ENCODE measurements around the gene PKDREJ.
"Not testable (repeated sequence)": the region's sequence is repeated elsewhere in the genome, so short reads cannot be mapped to it uniquely, and the experiment has no call there.

The PKDREJ gene

DNA sequence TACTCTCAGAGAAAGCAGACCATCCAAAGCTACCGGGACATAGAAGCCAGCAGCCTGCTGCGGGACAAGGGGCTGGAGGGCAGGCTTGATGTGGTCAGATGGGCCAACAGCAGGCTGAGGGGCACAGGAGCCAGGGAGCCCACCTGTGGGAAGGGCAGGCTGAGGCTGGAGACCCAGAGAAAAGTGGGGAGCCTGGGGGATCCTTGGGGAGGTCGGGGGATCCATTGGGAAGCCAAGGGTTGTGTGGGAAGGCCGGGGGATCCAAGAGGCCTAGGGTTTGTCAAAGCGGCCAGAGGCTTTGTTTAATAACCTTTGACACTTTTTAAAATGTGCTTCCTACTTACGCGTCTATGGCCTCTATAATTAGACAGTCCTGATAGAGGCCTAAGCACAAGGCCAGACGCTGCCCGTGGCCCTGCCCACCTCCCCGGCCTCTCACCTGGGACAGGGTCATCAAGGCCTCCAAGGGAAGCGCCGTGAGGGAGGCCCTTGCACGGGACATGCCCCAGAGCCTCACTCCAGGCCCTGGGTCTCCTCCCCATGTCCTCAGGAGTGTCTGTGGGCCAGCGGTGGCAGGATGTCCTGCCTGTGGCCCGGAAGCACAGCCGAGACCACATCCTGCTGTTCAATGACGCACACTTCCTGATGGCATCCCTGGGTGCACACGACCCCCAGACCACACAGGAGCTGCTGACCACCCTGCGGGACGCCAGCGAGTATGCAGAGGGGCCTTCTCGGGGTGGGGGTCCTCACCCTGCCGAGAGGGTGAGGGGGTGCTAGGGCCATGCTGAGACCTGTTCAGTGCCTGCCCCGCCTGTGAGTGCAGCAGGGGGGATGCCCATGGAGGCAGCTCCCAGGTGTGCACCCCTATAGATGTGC, 25.0 kb upstream of the PKDREJ start:
- DNase-seq = no peak

DNA sequence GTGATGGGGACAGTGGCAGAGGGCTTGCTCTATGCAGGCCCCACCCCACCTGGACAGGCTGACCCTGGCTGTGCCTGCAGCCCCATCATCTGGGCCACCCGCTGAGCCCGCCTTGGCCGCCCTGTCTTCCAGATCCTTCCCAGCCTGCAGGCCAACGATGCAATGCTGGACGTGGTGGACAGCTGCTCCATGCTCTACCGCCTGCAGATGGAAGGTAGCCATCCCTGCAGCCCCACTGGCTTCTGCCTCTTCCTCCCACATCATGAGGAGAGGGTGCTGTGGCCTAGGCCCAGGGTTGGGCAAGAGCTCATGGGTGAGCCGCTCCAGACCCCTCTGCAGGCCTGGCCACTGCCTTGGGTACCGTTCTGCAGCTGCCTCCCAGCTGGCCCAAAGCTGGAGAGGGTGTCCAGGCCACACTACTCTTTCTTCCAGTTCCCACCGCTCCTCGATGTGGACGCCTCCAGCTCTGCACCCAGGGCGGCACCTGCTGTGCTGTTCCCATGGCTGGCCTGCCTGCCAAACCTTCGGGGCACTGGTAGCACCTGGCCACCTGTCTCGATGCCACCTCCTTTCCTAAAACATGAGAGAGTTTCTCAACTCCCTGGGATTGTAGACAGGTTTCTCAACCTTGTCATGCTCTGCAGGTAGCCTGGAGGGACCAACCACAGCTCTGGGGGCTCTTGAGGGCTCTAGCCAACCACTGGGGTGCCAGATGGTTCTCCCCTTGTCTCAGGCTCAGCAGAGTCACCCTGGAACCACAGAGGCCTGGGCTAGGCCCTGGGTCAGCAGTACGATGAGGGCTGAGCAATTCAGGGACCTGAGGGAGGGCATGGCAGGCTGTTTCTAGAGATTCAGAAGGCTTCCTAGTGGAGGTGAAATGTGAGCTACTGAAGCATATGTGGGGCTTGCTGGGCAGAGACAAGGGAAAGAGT, 24.1 kb upstream of the PKDREJ start:
- DNase-seq = no peak

DNA sequence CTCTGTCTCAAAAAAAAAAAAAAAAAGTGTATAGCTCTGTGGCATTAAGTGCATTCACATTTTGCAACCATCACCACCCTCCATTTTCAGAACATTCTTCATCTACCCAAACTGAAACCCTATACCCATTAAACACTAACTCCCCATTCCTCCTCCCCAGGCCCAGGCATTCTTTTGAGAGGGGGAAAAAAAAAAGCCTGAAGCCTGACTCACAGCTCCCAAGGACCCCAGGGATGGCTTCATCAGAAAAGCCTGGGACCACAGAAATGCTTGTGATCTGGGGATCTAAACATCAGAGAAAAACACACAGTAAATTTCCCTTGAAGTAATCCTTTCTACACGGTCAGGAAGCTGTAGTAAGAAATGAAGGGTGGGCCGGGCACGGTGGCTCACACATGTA, 22.9 kb upstream of the PKDREJ start:
- no peak for DNase-seq

DNA sequence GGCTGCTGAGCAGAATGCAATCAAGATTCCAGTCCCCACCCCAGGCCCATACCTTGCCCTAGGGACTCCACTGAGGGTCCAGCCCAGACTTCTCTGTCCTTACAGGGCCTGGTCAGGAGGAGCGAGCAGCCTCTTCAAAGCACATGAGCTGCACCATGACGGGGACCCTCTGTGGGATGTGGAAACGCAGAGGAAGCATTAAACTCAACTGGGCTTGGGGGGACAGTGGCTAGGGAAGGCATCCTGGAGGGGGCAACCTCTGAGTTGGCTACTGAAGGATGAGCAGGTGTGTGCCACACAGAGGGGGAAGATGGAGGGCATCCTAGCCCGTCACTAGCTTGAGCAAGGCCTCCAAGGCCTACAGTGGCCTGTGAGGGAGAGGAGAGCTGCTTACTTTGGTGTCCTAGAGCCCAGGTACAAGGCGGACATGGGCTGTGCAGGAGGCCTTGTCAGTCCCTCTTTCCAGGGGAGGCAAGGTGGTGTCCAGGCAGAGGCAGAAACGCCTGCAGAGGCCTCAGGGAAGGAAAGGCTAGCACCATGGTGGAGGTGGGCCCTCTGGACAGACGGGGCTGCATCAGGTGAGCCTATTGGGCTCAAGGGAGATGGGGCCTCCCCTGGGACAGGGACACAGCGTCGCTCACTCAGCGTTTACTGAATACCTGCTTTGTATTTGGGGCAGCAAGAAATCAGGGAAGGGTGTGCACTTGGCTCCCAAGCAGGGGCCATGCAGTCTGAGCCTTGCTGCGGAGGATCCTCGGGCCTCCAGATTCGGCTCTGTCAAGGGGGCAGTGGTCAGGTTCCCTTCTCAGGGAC, 18.9 kb upstream of the PKDREJ start:
- DNase-seq = no peak

DNA sequence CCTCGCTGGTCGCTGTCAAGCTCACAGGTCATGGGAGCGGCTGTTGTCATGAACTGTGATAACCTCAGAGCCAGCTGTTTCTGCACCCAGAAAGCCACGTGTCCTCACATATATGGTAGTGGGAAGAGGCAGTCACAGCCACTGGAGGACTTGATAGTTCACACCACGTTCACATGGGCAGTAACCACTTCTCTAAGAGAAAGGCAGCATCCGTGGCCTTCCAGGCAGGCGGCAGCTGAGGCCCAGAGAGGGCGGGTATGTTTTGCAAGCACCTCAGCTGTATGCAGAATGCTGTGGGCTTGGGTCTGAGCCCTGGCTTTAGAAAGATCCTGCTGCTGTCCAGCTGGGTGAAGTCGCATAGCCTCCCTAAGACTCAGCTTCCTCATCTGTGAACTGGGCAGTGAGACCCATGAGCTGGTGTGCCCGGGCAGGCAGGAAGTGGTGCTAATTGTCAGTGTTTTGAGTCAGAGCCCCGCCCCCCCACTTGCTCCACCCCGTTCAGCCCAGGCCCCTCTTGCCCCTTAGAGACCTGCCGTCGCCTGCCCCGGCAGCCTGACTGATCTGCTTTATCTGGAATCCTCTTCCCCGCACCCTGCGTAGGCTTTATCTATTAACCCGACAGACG, 18.0 kb upstream of the PKDREJ start:
- no peak for DNase-seq

DNA sequence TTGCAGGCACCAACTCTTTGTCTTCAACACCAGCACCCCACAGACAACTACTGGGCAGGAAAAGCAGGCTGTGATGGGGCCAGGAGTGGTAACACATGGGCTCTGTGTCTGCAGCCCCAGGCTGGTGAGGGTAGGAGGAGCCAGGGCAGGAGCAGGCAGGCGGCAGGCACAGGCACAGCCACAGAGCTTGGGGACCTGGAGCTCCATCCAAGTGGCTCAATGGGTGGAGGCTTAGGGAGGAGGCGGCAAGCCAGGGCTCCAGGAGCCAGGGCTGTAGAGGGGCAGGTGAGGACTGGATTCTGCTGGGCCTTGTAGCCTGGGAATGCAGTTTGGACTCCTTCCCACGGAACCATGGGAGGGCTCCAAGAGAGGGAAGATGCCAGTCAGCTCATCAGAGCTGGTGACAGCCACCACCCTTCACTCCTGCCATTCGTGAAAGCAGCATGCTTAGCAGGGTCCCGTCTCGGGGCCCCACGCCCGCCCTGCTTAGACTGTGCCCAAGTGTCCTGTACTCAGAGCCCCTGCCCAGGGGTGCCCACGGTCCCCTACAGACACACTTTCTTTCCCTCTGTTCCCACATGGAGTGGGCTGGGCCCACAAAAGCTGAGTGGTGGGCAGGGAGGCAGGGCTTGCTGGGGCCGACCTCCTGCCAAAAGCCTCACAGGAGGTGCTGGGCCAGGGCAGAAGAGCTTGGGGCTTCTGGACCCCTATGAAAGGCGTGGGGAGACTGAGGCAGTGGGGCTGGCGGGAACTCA, 17.1 kb upstream of the PKDREJ start:
- DNase-seq = no peak

DNA sequence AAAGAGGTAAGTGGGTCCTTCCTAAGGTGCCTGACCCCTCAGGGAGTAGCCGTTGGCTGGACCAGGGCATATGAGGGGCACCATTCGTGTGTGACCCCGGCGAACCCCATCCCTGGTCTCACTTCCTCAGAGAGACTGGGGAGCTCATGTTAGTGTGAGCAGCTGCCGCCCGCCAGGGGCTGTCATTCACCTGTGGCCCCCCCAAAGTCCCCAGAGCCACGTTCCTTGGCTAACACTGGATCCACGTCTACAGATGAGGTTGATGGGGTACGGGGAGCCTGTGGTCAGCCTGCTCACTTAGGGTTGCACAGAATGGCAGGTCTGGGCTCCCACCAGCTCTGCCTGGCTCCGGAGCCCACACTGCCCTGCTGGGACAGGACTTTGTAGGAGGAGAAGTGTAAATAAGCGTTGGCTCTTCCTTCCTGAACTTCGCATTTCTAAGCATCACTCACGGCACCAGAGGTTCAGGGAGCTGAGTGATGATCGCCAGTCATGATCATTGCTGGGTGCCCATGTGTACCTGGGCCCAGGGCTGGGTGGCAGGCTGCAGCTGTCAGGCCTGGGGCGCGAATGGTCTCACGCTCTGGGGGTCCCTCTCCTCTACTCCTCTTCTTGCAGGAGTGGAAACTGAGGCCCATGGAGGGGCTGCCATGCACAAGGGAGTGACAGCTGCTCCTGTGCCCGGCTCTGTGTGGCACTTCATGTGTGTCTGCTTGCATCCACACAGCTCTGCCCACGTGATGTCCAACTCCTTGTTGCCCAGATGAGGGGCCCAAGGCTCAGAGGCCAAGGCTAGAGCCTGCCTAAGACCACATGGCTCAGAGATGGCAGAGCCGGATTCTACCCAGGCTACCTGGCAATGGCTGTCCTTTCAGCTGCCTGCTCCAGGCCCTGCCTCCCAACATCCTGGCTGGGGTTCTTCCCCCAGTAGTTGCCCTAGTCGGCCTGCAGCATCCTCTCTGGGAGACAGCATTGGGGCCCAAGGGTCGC, 15.8 kb upstream of the PKDREJ start:
- DNase-seq = no peak

DNA sequence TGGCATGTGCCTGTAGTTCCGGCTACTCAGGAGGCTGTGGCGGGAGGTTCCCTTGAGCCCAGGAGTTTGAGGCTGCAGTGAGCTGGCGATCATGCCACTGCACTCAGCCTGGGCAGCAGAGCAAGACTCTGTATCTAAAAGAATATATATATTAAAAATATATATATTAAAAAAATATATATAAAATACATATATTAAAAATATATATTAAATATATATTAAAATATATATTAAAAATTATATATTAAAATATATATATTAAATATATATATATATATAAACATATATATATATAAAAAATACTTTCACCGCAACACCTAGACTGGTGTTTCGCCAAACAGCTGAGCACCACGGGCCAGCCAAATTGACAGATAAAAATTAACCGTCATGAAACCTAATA, 13.4 kb upstream of the PKDREJ start:
- DNase-seq = no peak

DNA sequence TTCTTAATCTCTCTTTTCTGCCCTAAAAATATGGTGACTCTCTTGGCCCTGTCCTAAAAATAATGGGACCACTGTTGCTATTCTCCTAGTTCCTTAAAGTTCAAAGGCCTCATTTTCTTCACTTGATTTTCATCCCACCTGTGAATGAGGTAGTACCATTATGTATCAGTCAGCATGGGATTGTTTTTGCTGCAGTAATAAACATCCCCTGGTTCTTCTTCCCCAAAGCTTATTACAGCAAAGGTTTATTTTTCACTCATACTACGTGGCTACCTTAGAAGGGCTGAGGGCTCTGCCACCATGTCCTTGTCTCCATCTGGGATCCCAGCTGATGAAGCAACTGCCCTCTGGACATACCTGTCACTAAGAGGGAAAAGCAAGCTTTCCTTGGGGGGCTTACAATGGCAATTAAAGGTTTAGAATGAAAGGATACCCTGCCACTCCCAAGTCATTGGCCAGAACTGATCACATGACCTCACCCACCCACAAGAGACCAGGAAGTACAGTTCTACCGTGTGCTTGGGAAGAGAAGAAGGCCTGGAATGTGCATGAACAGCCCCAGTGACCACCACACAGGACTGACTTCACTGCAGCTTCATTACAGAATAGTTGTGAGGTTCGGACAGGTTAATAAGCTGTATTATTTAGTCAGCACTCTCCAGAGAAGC, 12.4 kb upstream of the PKDREJ start:
- no peak for DNase-seq

DNA sequence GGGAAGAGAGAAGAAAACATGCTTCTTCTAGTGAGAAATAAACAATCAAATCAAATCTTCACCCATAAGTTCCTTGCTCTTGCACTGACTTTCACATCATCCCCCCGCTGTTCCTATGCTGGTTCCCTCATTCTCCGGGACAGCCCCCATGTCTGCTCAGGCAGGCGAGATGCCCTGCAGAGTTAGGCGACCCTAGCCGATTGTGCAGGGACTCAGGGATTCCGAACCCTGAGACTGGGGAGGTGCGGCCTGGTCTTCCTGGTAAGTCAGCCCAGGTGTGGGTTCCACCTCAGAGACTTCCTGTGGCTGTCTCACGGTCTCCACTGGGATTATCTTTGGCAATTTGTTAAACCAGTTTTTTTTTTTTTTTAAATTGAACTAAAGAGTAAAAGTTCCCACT, 11.2 kb upstream of the PKDREJ start:
- DNase-seq = no peak

DNA sequence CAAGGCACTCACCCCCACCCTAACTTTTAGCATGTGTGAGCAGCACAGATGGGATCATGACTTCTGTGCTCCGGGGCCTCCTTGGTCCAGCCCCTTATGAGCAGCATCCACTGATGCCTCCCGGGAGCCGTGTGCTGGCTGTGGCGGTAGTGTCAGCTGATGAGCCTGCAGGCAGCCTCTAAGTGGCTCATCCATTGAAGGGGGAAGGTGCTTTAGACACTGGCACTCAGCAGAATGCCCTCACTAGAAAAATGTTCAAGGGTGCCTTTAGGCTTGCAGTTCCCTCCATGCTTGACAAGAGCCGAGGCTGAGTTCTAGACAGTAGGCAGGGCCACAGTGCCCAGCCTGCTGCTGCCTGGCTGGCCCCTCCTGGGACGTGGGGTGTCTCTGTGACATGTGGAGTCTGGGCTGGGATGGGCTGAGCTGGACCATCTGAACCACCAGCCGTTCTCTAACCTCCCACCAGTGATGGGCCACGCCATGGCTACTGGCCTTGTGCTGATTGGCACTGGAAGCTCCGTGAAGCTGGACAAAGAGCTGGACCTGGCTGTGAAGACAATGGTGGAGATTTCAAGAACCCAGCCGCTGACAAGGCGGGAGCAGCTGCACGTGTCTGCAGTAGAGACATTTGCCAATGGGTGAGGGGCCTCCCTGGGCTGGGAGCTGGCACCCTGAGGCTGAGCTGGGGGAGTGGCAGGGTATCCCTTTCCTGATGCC, 10.4 kb upstream of the PKDREJ start:
- no peak for DNase-seq

DNA sequence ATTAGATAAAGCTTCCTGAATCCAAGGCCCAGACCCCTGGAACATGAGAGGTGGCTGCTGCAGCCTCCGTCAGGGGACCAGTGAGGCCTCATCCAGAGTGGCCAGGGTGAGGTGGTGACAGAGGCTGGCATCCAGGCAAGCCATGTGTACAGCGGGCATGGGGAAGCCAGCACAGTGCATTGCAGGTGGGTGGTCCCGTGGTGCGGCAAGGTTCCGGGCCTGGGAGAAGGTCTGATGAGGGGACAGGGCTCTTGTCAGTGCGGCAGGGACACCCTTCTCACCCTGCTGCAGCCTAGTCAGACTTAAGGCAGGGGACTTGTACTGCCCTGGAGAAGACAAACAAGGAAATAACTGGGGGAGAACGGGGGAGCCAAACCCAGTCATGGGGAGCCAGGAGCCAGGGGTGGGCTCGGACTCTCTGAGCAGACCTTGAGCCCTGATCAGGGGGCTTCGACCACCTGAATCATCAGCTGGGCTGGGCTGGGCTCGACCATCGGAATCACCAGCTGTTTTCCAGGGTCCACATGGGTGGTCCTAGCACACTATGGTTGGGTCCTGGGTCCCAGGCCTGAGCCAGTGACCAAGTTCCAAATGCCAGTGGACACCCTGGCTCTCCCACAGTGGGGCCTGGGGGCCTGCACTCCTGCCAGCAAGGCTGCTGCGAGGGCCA, 9.8 kb upstream of the PKDREJ start:
- DNase-seq = no peak

DNA sequence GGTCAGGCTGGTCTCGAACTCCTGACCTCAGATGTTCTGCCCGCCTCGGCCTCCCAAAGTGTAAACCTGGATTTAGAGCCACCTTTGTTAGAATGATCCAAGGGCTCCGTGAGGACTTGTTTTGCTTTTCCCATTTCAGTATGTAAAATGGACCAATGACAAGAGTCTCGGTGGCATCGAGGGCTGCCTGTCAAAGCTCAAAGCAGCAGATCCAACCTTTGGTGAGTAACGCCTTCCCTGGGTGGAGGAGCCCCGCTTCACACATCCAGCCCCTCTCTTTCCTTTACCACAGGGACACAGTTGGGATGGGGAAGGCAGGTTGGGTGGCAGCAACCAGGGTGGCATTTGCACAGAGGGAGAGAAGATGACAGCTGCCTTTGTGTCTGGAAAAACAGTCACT, 9.1 kb upstream of the PKDREJ start:
- DNase-seq = no peak

DNA sequence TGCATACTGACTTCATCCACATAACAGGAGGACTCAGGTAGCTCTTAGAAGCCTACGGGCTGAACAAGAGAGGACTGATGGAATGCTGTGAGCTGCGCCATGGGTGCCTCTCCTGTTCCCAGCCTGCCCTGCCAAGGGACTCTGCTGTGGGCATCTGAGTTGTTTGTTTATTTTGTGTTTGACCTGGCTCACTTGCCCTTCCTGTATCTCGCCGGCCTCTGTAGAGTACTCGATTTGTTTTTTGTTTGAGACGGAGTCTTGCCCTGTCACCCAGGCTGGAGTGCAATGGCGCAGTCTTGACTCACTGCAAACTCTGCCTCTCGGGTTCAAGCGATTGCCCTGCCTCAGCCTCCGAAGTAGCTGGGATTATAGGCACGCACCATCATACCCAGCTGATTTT, 6.4 kb upstream of the PKDREJ start:
- no peak for DNase-seq

DNA sequence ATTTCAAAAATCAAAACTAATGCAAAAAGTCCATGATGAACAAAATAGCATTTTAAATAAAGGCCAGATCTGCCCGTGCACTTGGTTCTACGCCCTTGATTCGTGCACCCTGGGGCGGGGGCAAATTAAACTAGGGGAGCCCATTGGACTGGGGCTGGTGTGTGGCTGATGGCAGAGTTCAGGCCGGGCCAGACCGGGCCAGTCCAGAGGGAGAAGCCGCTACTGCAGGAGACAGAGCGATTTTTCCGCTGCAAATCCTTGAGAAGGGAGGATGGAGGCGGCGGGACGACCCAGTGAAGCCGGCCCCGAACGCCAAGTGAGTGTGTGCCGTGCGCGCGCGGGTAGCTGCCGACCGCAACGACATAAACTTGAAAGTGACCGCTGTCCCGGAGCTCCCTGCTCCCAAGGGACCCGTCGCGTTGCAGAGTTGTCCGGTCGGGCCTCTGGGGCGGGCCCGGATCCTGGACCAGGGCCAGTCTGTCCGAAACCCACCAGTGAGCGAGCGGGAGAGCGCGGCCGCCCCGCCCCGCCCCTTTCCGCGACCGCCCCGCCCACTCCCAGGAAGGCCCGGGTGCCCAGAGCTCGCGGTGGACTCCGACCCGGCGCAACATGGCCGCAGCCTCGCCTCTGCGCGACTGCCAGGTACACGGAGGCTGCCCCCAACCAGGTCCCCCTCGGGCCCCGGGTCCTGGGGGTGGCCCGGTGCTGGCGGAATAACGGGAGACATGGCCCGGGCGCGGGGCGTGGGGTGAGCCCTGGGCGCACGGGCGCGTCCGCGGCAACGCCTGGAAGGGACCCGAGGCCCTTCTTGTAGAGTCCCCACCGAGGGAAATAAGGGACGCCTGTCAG, 4.5 kb upstream of the PKDREJ start, which contains the start of gene TTC38:
TSS of gene TTC38 (plus strand) at position 578 of the 849 bp plus-strand sequence. CDS start at position 610, 32 bp downstream.
- peak; percentile 95 for DNase-seq

DNA sequence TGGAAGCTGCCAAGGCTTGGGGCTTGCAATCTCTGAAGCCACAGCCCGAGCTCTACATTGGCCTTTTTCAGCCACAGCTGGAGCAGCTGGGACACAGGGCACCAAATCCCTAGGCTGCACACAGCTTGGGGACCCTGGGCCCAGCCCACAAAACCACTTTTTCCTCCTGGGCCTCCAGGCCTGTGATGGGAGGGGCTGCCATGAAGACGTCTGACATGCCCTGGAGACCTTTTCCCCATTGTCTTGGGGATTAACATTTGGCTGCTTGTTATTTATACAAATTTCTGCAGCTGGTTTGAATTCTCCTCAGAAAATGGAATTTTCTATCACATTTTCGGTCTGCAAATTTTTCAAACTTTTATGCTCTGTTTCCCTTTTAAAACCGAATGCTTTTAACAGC, 2.5 kb upstream of the PKDREJ start:
- DNase-seq = not testable (repeated sequence)

DNA sequence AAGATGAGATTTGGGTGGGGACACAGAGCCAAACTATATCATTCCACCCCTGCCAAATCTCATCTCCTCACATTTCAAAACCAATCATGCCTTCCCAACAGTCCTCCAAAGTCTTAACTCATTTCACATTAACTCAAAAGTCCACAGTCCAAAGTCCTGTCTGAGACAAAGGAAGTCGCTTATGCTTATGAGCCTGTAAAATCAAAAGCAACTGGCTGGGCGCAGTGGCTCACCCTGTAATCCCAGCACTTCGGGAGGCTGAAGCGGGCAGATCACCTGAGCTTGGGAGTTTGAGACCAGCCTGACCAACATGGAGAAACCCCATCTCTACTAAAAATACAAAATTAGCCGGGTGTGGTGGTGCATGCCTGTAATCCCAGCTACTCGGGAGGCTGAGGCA, 1.4 kb upstream of the PKDREJ start:
- DNase-seq = not testable (repeated sequence)

Measured in 8988T (cell line).